GM12878 (cell line): ENCODE data around the gene TNIP3. TPM values are rescaled to one million over a fixed set of nuclear protein-coding genes. Genes with fewer than 3 reads are reported as not detected.

Source experiments
- ATAC-seq: fragments of 200-7000 bp; cut with Tn5 transposase; 3 replicates; pipeline ENCODE4 v1.9.1; 2020; ENCODE audit warnings: mild to moderate bottlenecking, moderate library complexity
- BruUV-seq: library from RNA; stranded (reverse); fragments of 400-500 nt; replicated peaks from 2 replicates; lab custom pipeline; 2021; lab: Mats Ljungman, UMichigan
- CTCF ChIA-PET: fragments of 300-600 bp; sonication (Branson Sonifier 250); formaldehyde crosslinking; extraction: SDS; loops from one replicate; lab custom pipeline; 2021; ENCODE audit warnings: inconsistent platforms; lab: Yijun Ruan, JAX
- POLR2A ChIA-PET: fragments of 350-600 bp; formaldehyde crosslinking; extraction: SDS; loops from one replicate; lab custom pipeline; 2021; ENCODE audit warnings: inconsistent platforms; lab: Charles Lee
- RAD21 ChIA-PET: fragments of 300-600 bp; sonication (Branson Sonifier 250); formaldehyde crosslinking; loops from one replicate; lab custom pipeline; 2023; ENCODE audit warnings: antibody characterized with exemption; ENCODE audit not compliant: unreplicated experiment; lab: Charles Lee
- SMC1A ChIA-PET: fragments of 300-600 bp; sonication (Branson Sonifier 250); formaldehyde crosslinking; loops from one replicate; lab custom pipeline; 2023; ENCODE audit not compliant: unreplicated experiment, uncharacterized antibody; lab: Charles Lee
- DNase-seq: peaks from one replicate; pipeline ENCODE4 v3.0.0-alpha.2; 2011; ENCODE audit warnings: low read depth, low spot score
- FAIRE-seq: peaks from 3 replicates; lab custom pipeline; 2011; peaks lifted over from hg19 to GRCh38; lab: Jason Lieb, UNC
- H2AFZ ChIP-seq: 2 replicates; pipeline ENCODE4 v1.6.0; 2011; ENCODE audit warnings: low read depth, low read length, control low read depth; ENCODE audit not compliant: control insufficient read depth
- H3K27ac ChIP-seq: 2 replicates; pipeline ENCODE4 v1.5.1; 2011; ENCODE audit warnings: control low read depth; ENCODE audit not compliant: control insufficient read depth, insufficient read depth
- H3K27me3 ChIP-seq, 2 experiments: replicated peaks in 1 of 2; 2 replicates each; pipeline versions ENCODE4 v1.6.0 to v1.6.1; 2011; ENCODE audit warnings: low read length in 1 of 2; ENCODE audit not compliant: control insufficient read depth in 2 of 2, insufficient read depth in 2 of 2
- H3K36me3 ChIP-seq, 2 experiments: 2 replicates each; pipeline ENCODE4 v1.5.1; 2011; ENCODE audit warnings: low read length in 1 of 2; ENCODE audit not compliant: control insufficient read depth in 2 of 2, insufficient read depth in 2 of 2
- H3K4me1 ChIP-seq: 2 replicates; pipeline ENCODE4 v1.6.1; 2011; ENCODE audit warnings: mild to moderate bottlenecking, low read length, moderate library complexity, mixed read lengths; ENCODE audit not compliant: control insufficient read depth, insufficient read depth
- H3K4me2 ChIP-seq: 2 replicates; pipeline ENCODE4 v1.6.0; 2011; ENCODE audit warnings: control low read depth; ENCODE audit not compliant: control insufficient read depth, insufficient read depth
- H3K4me3 ChIP-seq: fragments of 200-600 bp; sonication (generic); 2 replicates; pipeline ENCODE4 v1.5.1; 2016
- H3K79me2 ChIP-seq: 2 replicates; pipeline ENCODE4 v1.6.0; 2011; ENCODE audit warnings: low read length; ENCODE audit not compliant: control insufficient read depth, insufficient read depth
- H3K9ac ChIP-seq: 2 replicates; pipeline ENCODE4 v1.8.0; 2011; ENCODE audit warnings: low read length, control low read depth, mixed read lengths; ENCODE audit not compliant: control insufficient read depth, insufficient read depth
- H3K9me3 ChIP-seq: replicated peaks from 3 replicates; pipeline ENCODE4 v1.5.1; 2011; ENCODE audit warnings: mild to moderate bottlenecking, low read length; ENCODE audit not compliant: control insufficient read depth, insufficient read depth
- H4K20me1 ChIP-seq: 2 replicates; pipeline ENCODE4 v1.6.0; 2011; ENCODE audit not compliant: control insufficient read depth, insufficient read depth
- ATF7 ChIP-seq: fragments of 450-650 bp; IDR thresholded peaks from 2 replicates; pipeline ENCODE4 v1.6.1; 2016; ENCODE audit warnings: low read depth, mild to moderate bottlenecking
- BMI1 ChIP-seq: fragments of 450-650 bp; IDR thresholded peaks from 2 replicates; pipeline ENCODE4 v1.6.1; 2016; ENCODE audit warnings: mild to moderate bottlenecking, moderate library complexity, borderline replicate concordance
- CBX5 ChIP-seq: sonication (generic); IDR thresholded peaks from 2 replicates; pipeline ENCODE4 v1.6.1; 2016; ENCODE audit warnings: low read depth, moderate library complexity, mild to moderate bottlenecking, inconsistent platforms
- CTCF ChIP-seq, 3 experiments: IDR thresholded peaks in 2 of 3; conservative IDR thresholded peaks in 1 of 3; 2 replicates each; pipeline ENCODE4 v1.5.1; 2011; ENCODE audit warnings: low read depth in 3 of 3, low read length in 3 of 3, mild to moderate bottlenecking in 3 of 3, control low read depth in 2 of 3, moderate library complexity in 2 of 3, inconsistent platforms in 1 of 3, mixed read lengths in 1 of 3; ENCODE audit not compliant: control insufficient read depth in 2 of 3, insufficient read depth in 1 of 3; ENCODE audit errors: extremely low read depth in 1 of 3
- FOXK2 ChIP-seq: fragments of 450-650 bp; IDR thresholded peaks from 2 replicates; pipeline ENCODE4 v1.6.1; 2017; ENCODE audit warnings: mild to moderate bottlenecking, moderate library complexity
- KAT2A ChIP-seq: conservative IDR thresholded peaks from 2 replicates; pipeline ENCODE4 v1.6.1; 2011; ENCODE audit warnings: low read depth, low read length; ENCODE audit not compliant: control insufficient read depth
- MYC ChIP-seq: IDR thresholded peaks from 2 replicates; pipeline ENCODE4 v1.6.1; 2011; ENCODE audit warnings: mild to moderate bottlenecking, low read length, moderate library complexity, inconsistent platforms; ENCODE audit not compliant: insufficient read depth, insufficient replicate concordance, insufficient read length, severe bottlenecking
- POU2F2 ChIP-seq: IDR thresholded peaks from 3 replicates; pipeline ENCODE4 v1.6.1; 2011; ENCODE audit warnings: low read depth, mild to moderate bottlenecking, low read length, borderline replicate concordance
- SKIL ChIP-seq: fragments of 450-650 bp; IDR thresholded peaks from 2 replicates; pipeline ENCODE4 v1.6.1; 2017; ENCODE audit warnings: mild to moderate bottlenecking, low read depth, inconsistent platforms; ENCODE audit not compliant: poor library complexity, severe bottlenecking
- SUZ12 ChIP-seq: fragments of 200-600 bp; sonication (generic); IDR thresholded peaks from one replicate; pipeline ENCODE4 v1.6.1; 2018; ENCODE audit warnings: antibody characterized with exemption, mild to moderate bottlenecking; ENCODE audit not compliant: unreplicated experiment
- YY1 ChIP-seq: IDR thresholded peaks from 2 replicates; pipeline ENCODE4 v1.6.1; 2011; ENCODE audit warnings: low read depth, mild to moderate bottlenecking, low read length
- ZNF207 ChIP-seq: fragments of 450-650 bp; IDR thresholded peaks from 2 replicates; pipeline ENCODE4 v1.6.1; 2014; ENCODE audit warnings: antibody characterized with exemption, mild to moderate bottlenecking, borderline replicate concordance
- ZNF24 ChIP-seq: fragments of 450-650 bp; IDR thresholded peaks from 2 replicates; pipeline ENCODE4 v1.6.1; 2017; ENCODE audit warnings: antibody characterized with exemption, mild to moderate bottlenecking
- in situ Hi-C: fragments of 300-500 bp; cut with MboI; formaldehyde crosslinking; loops from 9 replicates; pipeline ENCODE4 v1.14.3; 2018; ENCODE audit warnings: mixed read lengths
- intact Hi-C: fragments of 100-400 bp; cut with micrococcal nuclease; formaldehyde crosslinking; loops from one replicate; pipeline ENCODE4 v1.14.2; 2022; ENCODE audit not compliant: unreplicated experiment
- polyA plus RNA-seq, 11 experiments: library from polyadenylated mRNA; depleted of rRNA in 4 of 11; unstranded in 6 of 11; stranded (reverse) in 5 of 11; fragments of >200 nt; fragmentation: Nextera tagmentation in 4 of 11; fragmentation: Illumina TruSeq in 1 of 11; extraction: Ambion mirVana in 4 of 11; extraction: Trizol in 1 of 11; gene quantifications; 1 replicate in 1 of 11; 2 replicates in 10 of 11; pipeline versions ENCODE4 v1.2.1 to v1.2.3, GENCODE V29; 2011 to 2016; ENCODE audit warnings: inconsistent platforms in 2 of 11, missing spikeins in 2 of 11, low read depth in 1 of 11
- total RNA-seq, 4 experiments: library from RNA; depleted of rRNA in 3 of 4; stranded (reverse); fragments of >200 nt in 3 of 4; fragmentation: Illumina TruSeq in 1 of 4; extraction: Trizol in 1 of 4; gene quantifications; 2 replicates each; pipeline versions ENCODE4 v1.2.1 to v1.2.3, GENCODE V29; 2013 to 2021
- TF ChIP-seq, protein P1 (sequence below): fragments of 450-650 bp; formaldehyde crosslinking; IDR thresholded peaks from 2 replicates; pipeline ENCODE4 v1.4.0; 2020; ENCODE audit warnings: mild to moderate bottlenecking, moderate library complexity
- TF ChIP-seq, protein P2 (sequence below): fragments of 450-650 bp; IDR thresholded peaks from 2 replicates; pipeline ENCODE4 v1.6.1; 2017; ENCODE audit warnings: mild to moderate bottlenecking

The TNIP3 gene
- total and polyA plus RNA-seq, 10 of the 15 experiments (the other 5 are each of a cell fraction or from before 2014, with no cell fraction given) = 0.21 to 1.4 (median 0.67) TPM

- RAD21 ChIA-PET = interaction anchor here (0.8 kb wide), 1 partner anchor 939 kb away, joined by 4 read pairs; no protein-coding TSS in a partner anchor
- intact Hi-C loops = loop anchor here (5.0 kb wide), 2 partner anchors 379 to 939 kb away; no protein-coding TSS in a partner anchor
- FAIRE-seq = no peak
- in situ Hi-C loops = loop anchor here (10.0 kb wide), 2 partner anchors 941 to 1021 kb away; no protein-coding TSS in a partner anchor
- no TSS peak for BruUV-seq
- Histone ChIP-seq H3K4me2 (no peak overlapping the region), H3K4me1 (no peaks in the 10 kb centered on the region), H4K20me1 (no peaks in the 10 kb centered on the region), H3K4me3 (no peak overlapping the region), H3K27me3 (no peaks in the 10 kb centered on the region), H3K9me3 (no peaks in the 10 kb centered on the region), H3K9ac (no peak overlapping the region), H3K79me2 (no peaks in the 10 kb centered on the region), H3K27ac (no peak overlapping the region), H3K36me3 (no peaks in the 10 kb centered on the region), H2AFZ (no peak overlapping the region)
- SMC1A ChIA-PET = interaction anchor here (0.8 to 1.4 kb wide), 2 partner anchors 13 to 15 kb away, joined by 3 read pairs; no protein-coding TSS in a partner anchor
- CTCF ChIA-PET = interaction anchor here (1.1 to 2.0 kb wide), 3 partner anchors 14 to 941 kb away, joined by 3 to 8 read pairs (median 6); no protein-coding TSS in a partner anchor
- DNase-seq = no peak
- ATAC-seq = no peak
- POLR2A ChIA-PET = no interaction called here
- no peak for TF ChIP-seq BMI1
- TF ChIP-seq CTCF (IDR thresholded peaks at IDR 0.05 in 2 of 3, conservative IDR thresholded peaks at IDR 0.05 in 1 of 3; ENCODE audit: control insufficient read depth in 2 of 3, extremely low read depth in 1 of 3, insufficient read depth in 1 of 3, low read depth in 3 of 3, low read length in 3 of 3) = no peak
- TF ChIP-seq, protein P1, sequence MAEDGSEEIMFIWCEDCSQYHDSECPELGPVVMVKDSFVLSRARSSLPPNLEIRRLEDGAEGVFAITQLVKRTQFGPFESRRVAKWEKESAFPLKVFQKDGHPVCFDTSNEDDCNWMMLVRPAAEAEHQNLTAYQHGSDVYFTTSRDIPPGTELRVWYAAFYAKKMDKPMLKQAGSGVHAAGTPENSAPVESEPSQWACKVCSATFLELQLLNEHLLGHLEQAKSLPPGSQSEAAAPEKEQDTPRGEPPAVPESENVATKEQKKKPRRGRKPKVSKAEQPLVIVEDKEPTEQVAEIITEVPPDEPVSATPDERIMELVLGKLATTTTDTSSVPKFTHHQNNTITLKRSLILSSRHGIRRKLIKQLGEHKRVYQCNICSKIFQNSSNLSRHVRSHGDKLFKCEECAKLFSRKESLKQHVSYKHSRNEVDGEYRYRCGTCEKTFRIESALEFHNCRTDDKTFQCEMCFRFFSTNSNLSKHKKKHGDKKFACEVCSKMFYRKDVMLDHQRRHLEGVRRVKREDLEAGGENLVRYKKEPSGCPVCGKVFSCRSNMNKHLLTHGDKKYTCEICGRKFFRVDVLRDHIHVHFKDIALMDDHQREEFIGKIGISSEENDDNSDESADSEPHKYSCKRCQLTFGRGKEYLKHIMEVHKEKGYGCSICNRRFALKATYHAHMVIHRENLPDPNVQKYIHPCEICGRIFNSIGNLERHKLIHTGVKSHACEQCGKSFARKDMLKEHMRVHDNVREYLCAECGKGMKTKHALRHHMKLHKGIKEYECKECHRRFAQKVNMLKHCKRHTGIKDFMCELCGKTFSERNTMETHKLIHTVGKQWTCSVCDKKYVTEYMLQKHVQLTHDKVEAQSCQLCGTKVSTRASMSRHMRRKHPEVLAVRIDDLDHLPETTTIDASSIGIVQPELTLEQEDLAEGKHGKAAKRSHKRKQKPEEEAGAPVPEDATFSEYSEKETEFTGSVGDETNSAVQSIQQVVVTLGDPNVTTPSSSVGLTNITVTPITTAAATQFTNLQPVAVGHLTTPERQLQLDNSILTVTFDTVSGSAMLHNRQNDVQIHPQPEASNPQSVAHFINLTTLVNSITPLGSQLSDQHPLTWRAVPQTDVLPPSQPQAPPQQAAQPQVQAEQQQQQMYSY (CRISPR knock-in tag) = no peak
- TF ChIP-seq MYC = no peak
- TF ChIP-seq KAT2A = no peak
- no peak for TF ChIP-seq SKIL
- TF ChIP-seq YY1 = no peak
- TF ChIP-seq SUZ12 = no peak
- no peak for TF ChIP-seq ZNF24
- TF ChIP-seq ATF7 = no peak
- no peak for TF ChIP-seq FOXK2
- no peak for TF ChIP-seq ZNF207
- no peak for TF ChIP-seq CBX5
- no peak for TF ChIP-seq POU2F2
- TF ChIP-seq, protein P2, sequence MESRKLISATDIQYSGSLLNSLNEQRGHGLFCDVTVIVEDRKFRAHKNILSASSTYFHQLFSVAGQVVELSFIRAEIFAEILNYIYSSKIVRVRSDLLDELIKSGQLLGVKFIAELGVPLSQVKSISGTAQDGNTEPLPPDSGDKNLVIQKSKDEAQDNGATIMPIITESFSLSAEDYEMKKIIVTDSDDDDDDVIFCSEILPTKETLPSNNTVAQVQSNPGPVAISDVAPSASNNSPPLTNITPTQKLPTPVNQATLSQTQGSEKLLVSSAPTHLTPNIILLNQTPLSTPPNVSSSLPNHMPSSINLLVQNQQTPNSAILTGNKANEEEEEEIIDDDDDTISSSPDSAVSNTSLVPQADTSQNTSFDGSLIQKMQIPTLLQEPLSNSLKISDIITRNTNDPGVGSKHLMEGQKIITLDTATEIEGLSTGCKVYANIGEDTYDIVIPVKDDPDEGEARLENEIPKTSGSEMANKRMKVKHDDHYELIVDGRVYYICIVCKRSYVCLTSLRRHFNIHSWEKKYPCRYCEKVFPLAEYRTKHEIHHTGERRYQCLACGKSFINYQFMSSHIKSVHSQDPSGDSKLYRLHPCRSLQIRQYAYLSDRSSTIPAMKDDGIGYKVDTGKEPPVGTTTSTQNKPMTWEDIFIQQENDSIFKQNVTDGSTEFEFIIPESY = no peak
Measured at GRCh38 chr4:121096191-121096590, 67.9 kb downstream of the TNIP3 start.
